Embryonic facial prominence (tissue), 1 donor: ENCODE measurements around the gene B9D2.
"Not testable (repeated sequence)": the region's sequence is repeated elsewhere in the genome, so short reads cannot be mapped to it uniquely, and the experiment has no call there.

Source experiments
- DNase-seq: peaks from one replicate; pipeline ENCODE4 v3.0.0-alpha.2; 2016; ENCODE audit errors: extremely low spot score

Gene B9D2

GRCh38 chr19:41391618-41392017 is 27.7 kb upstream of the B9D2 start:
- DNase-seq = no peak

GRCh38 chr19:41386442-41386841 is 22.5 kb upstream of the B9D2 start:
- DNase-seq = no peak

- DNase-seq = no peak
Measured at GRCh38 chr19:41384351-41384750, 20.4 kb upstream of the B9D2 start.

- not testable (repeated sequence) for DNase-seq
Measured at GRCh38 chr19:41381536-41381935, 17.6 kb upstream of the B9D2 start.

GRCh38 chr19:41377977-41378709 is 14.2 kb upstream of the B9D2 start:
- no peak for DNase-seq

- no peak for DNase-seq
Measured at GRCh38 chr19:41376998-41377365, 13.0 kb upstream of the B9D2 start.

- DNase-seq = no peak
Measured at GRCh38 chr19:41376241-41376997, 12.5 kb upstream of the B9D2 start, which contains the start of gene TMEM91. Gene TMEM91, plus strand, starts transcription at chr19:41376533. Its CDS starts 1,777 bp downstream, at chr19:41378310.

- no peak for DNase-seq
Measured at GRCh38 chr19:41373993-41374392, 10.0 kb upstream of the B9D2 start.

- DNase-seq = no peak
Measured at GRCh38 chr19:41372501-41372900, 8.6 kb upstream of the B9D2 start.

- no peak for DNase-seq
Measured at GRCh38 chr19:41371541-41371940, 7.6 kb upstream of the B9D2 start.

- not testable (repeated sequence) for DNase-seq
Measured at GRCh38 chr19:41371119-41371518, 7.2 kb upstream of the B9D2 start.

GRCh38 chr19:41369769-41370168 is 5.8 kb upstream of the B9D2 start:
- no peak for DNase-seq

GRCh38 chr19:41367848-41368301 is 3.9 kb upstream of the B9D2 start:
- no peak for DNase-seq

GRCh38 chr19:41366089-41366488 is 2.1 kb upstream of the B9D2 start:
- no peak for DNase-seq

- DNase-seq = no peak
Measured at GRCh38 chr19:41364524-41365391, 809 bp upstream of the B9D2 start.

GRCh38 chr19:41363371-41363752 is 587 bp downstream of the B9D2 start:
- DNase-seq = no peak

GRCh38 chr19:41362143-41362847 is 1.7 kb downstream of the B9D2 start:
- DNase-seq = no peak

- DNase-seq = no peak
Measured at GRCh38 chr19:41359741-41360140, 4.2 kb downstream of the B9D2 start.

GRCh38 chr19:41357746-41358145 is 6.2 kb downstream of the B9D2 start:
- DNase-seq = no peak

GRCh38 chr19:41356984-41357739 is 6.8 kb downstream of the B9D2 start:
- no peak for DNase-seq

GRCh38 chr19:41355802-41356201 is 8.1 kb downstream of the B9D2 start:
- DNase-seq = no peak
